ENCODE data around the gene PFDN5. TPM values are rescaled to one million over a fixed set of nuclear protein-coding genes. Genes with fewer than 3 reads are reported as not detected.

The PFDN5 gene
- total RNA-seq, 1 experiment from 2014 or later = 340 TPM

DNA sequence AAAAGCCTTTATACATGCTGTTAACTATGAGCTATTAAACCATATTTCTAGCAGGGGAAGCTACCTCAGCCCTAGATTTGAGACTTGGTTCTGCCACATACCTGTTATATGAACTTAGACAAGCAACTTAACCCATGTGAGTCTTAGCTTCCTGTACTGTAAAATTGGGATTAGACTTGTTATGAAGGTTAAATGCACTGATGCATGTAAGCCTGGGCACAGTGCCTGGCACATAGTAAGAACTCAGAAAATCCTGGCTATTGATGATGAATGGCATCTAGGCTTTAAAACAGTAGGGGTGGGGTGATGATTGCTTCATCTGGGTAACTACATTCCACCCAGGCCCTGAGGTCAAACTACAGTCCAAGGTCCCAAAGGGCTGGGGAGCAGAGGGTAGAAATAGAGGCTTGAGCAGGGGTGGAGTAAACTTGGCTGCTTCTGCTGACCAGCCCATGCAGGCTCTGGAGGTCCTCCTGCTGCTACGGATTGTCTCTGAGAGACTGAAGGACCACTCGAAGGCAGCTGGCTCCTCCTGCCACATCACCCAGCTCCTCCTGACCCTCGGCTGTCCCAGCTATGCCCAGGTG lies 16.0 kb upstream of the PFDN5 start:
- POLR2A ChIA-PET = interaction anchor here (0.7 kb wide), 1 partner anchor 16 kb away, joined by 17 read pairs; the partner anchor contains the start of gene PFDN5
- H3K27ac ChIP-seq (ENCODE audit: low read length) = no peak overlapping the region
- intact Hi-C loops (cut with micrococcal nuclease; ENCODE audit: unreplicated experiment) = no loop called here
- TF ChIP-seq, protein P1, sequence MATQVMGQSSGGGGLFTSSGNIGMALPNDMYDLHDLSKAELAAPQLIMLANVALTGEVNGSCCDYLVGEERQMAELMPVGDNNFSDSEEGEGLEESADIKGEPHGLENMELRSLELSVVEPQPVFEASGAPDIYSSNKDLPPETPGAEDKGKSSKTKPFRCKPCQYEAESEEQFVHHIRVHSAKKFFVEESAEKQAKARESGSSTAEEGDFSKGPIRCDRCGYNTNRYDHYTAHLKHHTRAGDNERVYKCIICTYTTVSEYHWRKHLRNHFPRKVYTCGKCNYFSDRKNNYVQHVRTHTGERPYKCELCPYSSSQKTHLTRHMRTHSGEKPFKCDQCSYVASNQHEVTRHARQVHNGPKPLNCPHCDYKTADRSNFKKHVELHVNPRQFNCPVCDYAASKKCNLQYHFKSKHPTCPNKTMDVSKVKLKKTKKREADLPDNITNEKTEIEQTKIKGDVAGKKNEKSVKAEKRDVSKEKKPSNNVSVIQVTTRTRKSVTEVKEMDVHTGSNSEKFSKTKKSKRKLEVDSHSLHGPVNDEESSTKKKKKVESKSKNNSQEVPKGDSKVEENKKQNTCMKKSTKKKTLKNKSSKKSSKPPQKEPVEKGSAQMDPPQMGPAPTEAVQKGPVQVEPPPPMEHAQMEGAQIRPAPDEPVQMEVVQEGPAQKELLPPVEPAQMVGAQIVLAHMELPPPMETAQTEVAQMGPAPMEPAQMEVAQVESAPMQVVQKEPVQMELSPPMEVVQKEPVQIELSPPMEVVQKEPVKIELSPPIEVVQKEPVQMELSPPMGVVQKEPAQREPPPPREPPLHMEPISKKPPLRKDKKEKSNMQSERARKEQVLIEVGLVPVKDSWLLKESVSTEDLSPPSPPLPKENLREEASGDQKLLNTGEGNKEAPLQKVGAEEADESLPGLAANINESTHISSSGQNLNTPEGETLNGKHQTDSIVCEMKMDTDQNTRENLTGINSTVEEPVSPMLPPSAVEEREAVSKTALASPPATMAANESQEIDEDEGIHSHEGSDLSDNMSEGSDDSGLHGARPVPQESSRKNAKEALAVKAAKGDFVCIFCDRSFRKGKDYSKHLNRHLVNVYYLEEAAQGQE (IDR thresholded peaks at IDR 0.05; ENCODE audit: insufficient read depth in 1 of 2, low read depth in 2 of 2, low read length in 1 of 2) = no peak
- no peak for TF ChIP-seq POLR2AphosphoS5 (IDR thresholded peaks at IDR 0.05; ENCODE audit: low read depth, low read length)
- no TSS peak for BruUV-seq (replicated peaks)
- H3K9me3 ChIP-seq (ENCODE audit: control insufficient read depth, insufficient read depth, low read depth, low read length) = no peaks in the 10 kb centered on the region
- H3K4me1 ChIP-seq (ENCODE audit: control insufficient read depth, insufficient read depth, low read length) = no peaks in the 10 kb centered on the region
- no peak for ATAC-seq
- peaks cover 23% of the 10 kb centered on the region for H3K36me3 ChIP-seq (ENCODE audit: control insufficient read depth, insufficient read depth, low read length)
- H3K4me3 ChIP-seq (ENCODE audit: low read depth in 2 of 2, low read length in 2 of 2) = no peak overlapping the region
- CTCF ChIA-PET = no interaction called here
- in situ Hi-C loops (cut with HindIII; ENCODE audit: low pct_unique_long_range_greater_than_20kb, low sequenced_read_pairs) = no loop called here
- no peaks in the 10 kb centered on the region for H3K27me3 ChIP-seq (ENCODE audit: control insufficient read depth, insufficient read depth, low read length)
- no peak for DNase-seq (ENCODE audit: low read depth, low spot score)

DNA sequence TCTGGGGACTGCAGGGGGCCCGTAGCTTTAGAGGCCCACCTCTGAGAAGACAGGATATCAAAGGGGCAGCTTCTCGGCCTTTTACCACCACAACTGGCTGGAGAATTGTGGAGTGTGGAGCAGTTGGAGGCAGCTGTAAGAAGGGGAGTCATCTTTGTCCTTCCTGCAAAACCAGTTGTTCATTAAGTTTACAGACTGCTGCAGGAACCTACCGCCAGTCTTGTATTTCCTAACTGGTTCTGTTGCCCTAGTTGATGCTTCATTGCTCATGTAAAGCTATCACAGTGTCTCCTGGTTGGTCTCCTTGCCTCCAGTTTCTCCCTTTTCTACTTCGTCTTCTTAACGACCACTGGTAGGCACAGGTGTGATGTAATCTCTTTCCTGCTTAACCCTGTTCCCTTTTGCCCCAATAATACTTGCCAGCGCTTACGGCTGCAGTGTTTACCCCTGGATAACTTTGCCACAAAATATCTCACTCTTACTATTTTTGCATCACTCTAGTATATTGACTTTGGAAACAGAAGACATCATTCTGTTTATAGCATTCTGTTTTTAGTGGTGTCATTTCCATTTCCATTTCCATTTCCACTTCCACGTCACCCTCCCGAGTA lies 15.3 kb upstream of the PFDN5 start:
- intact Hi-C loops (cut with micrococcal nuclease; ENCODE audit: unreplicated experiment) = no loop called here
- DNase-seq (ENCODE audit: low read depth, low spot score) = no peak
- CTCF ChIA-PET = interaction anchor here (0.5 kb wide), 1 partner anchor 60 kb away, joined by 3 read pairs; no protein-coding TSS in a partner anchor
- Histone ChIP-seq H3K27ac (ENCODE audit: low read length) (no peak overlapping the region), H3K9me3 (ENCODE audit: control insufficient read depth, insufficient read depth, low read depth, low read length) (no peaks in the 10 kb centered on the region), H3K27me3 (ENCODE audit: control insufficient read depth, insufficient read depth, low read length) (no peaks in the 10 kb centered on the region), H3K36me3 (ENCODE audit: control insufficient read depth, insufficient read depth, low read length) (peaks cover 23% of the 10 kb centered on the region), H3K4me3 (ENCODE audit: low read depth in 2 of 2, low read length in 2 of 2) (no peak overlapping the region), H3K4me1 (ENCODE audit: control insufficient read depth, insufficient read depth, low read length) (no peaks in the 10 kb centered on the region)
- TF ChIP-seq, protein P2, sequence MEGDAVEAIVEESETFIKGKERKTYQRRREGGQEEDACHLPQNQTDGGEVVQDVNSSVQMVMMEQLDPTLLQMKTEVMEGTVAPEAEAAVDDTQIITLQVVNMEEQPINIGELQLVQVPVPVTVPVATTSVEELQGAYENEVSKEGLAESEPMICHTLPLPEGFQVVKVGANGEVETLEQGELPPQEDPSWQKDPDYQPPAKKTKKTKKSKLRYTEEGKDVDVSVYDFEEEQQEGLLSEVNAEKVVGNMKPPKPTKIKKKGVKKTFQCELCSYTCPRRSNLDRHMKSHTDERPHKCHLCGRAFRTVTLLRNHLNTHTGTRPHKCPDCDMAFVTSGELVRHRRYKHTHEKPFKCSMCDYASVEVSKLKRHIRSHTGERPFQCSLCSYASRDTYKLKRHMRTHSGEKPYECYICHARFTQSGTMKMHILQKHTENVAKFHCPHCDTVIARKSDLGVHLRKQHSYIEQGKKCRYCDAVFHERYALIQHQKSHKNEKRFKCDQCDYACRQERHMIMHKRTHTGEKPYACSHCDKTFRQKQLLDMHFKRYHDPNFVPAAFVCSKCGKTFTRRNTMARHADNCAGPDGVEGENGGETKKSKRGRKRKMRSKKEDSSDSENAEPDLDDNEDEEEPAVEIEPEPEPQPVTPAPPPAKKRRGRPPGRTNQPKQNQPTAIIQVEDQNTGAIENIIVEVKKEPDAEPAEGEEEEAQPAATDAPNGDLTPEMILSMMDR (IDR thresholded peaks at IDR 0.05) = no peak
- in situ Hi-C loops (cut with HindIII; ENCODE audit: low pct_unique_long_range_greater_than_20kb, low sequenced_read_pairs) = no loop called here
- BruUV-seq (replicated peaks) = no TSS peak
- POLR2A ChIA-PET = no interaction called here
- no peak for ATAC-seq

DNA sequence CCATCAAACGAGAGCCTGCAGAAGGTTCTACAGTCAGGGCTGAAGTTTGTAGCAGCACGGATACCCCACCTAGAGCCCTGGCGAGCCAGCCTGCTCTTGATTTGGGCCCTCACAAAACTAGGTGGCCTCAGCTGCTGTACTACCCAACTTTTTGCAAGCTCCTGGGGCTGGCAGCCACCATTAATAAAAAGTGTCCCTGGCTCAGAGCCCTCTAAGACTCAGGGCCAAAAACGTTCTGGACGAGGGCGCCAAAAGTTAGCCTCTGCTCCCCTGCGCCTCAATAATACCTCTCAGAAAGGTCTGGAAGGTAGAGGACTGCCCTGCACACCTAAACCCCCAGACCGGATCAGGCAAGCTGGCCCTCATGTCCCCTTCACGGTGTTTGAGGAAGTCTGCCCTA lies 8.9 kb upstream of the PFDN5 start:
- POLR2A ChIA-PET = no interaction called here
- no TSS peak for BruUV-seq (replicated peaks)

More for the DNA sequence above, 8.9 kb upstream of the PFDN5 start:
- no peak overlapping the region for H3K27ac ChIP-seq (ENCODE audit: low read length)
- DNase-seq (ENCODE audit: low read depth, low spot score) (no peak), ATAC-seq (no peak)
- no peaks in the 10 kb centered on the region for H3K9me3 ChIP-seq (ENCODE audit: control insufficient read depth, insufficient read depth, low read depth, low read length)
- intact Hi-C loops (cut with micrococcal nuclease; ENCODE audit: unreplicated experiment) = no loop called here
- no peaks in the 10 kb centered on the region for H3K27me3 ChIP-seq (ENCODE audit: control insufficient read depth, insufficient read depth, low read length)
- in situ Hi-C loops (cut with HindIII; ENCODE audit: low pct_unique_long_range_greater_than_20kb, low sequenced_read_pairs) = no loop called here
- TF ChIP-seq TCF7L2 (IDR thresholded peaks at IDR 0.05; ENCODE audit: low read depth, low read length) (no peak), SIN3A (IDR thresholded peaks at IDR 0.05; ENCODE audit: borderline replicate concordance, insufficient read depth, low read depth, low read length) (no peak), POLR2AphosphoS5 (IDR thresholded peaks at IDR 0.05; ENCODE audit: low read depth, low read length) (no peak)
- TF ChIP-seq, protein P1 (IDR thresholded peaks at IDR 0.05; ENCODE audit: insufficient read depth in 1 of 2, low read depth in 2 of 2, low read length in 1 of 2) = no peak
- TF ChIP-seq, protein P2 (IDR thresholded peaks at IDR 0.05) = no peak
- no peaks in the 10 kb centered on the region for H3K4me1 ChIP-seq (ENCODE audit: control insufficient read depth, insufficient read depth, low read length)
- H3K4me3 ChIP-seq (ENCODE audit: low read depth in 2 of 2, low read length in 2 of 2) = no peak overlapping the region
- CTCF ChIA-PET = interaction anchor here (0.6 kb wide), 1 partner anchor 65 kb away, joined by 3 read pairs; no protein-coding TSS in a partner anchor
- H3K36me3 ChIP-seq (ENCODE audit: control insufficient read depth, insufficient read depth, low read length) = peaks cover 20% of the 10 kb centered on the region

Data from Panc1 (cell line).